Measurements from ENCODE around the gene TRPV3.

TRPV3 gene

DNA sequence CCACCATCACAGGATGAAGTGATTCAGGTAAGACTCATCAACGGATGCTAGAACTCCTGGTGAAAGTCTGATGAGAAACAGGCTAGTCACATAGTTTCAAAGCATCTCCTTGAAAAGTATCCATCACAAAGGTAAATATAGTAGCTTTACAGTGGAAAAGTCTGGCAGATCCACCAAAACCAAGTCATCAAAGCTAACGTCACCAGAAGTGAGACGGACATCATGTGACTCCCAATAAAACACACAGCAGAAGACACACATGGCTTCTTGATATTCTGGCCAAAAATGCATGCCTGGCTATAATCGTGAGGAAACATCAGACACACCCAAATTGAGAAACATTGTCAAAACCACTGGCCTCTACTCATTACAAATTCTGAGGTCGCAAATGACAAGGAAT, 17.9 kb upstream of the TRPV3 start:
- no peak overlapping the region for H3K4me3 ChIP-seq (replicated peaks; ENCODE audit: low read depth, low read length)
- TF ChIP-seq, protein P1, sequence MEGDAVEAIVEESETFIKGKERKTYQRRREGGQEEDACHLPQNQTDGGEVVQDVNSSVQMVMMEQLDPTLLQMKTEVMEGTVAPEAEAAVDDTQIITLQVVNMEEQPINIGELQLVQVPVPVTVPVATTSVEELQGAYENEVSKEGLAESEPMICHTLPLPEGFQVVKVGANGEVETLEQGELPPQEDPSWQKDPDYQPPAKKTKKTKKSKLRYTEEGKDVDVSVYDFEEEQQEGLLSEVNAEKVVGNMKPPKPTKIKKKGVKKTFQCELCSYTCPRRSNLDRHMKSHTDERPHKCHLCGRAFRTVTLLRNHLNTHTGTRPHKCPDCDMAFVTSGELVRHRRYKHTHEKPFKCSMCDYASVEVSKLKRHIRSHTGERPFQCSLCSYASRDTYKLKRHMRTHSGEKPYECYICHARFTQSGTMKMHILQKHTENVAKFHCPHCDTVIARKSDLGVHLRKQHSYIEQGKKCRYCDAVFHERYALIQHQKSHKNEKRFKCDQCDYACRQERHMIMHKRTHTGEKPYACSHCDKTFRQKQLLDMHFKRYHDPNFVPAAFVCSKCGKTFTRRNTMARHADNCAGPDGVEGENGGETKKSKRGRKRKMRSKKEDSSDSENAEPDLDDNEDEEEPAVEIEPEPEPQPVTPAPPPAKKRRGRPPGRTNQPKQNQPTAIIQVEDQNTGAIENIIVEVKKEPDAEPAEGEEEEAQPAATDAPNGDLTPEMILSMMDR (IDR thresholded peaks at IDR 0.05; ENCODE audit: low read length, missing control alignments): no peak
- DNase-seq (ENCODE audit: low read depth): peak; percentile 29

DNA sequence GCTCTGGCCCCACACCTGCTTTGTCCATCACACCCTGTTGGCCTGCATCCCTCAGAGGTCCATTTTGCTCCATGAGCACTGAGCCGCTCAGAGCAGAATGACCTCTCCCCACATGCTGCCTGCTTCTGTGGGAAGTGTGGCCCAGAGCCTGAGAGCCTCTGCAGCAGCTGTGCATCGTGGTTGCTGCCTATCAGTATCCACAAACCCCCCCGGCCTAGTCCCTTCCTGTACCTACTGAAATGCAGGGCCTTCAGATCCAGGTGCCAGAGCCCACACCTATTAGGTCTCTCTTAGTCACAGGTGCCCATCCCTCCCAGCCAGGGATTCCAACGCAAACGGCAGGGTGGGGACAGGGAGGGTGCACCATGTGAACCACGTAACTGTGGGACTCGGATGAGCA, 16.6 kb upstream of the TRPV3 start:
- TF ChIP-seq, protein P1 (IDR thresholded peaks at IDR 0.05; ENCODE audit: low read length, missing control alignments): no peak
- DNase-seq (ENCODE audit: low read depth): no peak
- H3K4me3 ChIP-seq (replicated peaks; ENCODE audit: low read depth, low read length): no peak overlapping the region

DNA sequence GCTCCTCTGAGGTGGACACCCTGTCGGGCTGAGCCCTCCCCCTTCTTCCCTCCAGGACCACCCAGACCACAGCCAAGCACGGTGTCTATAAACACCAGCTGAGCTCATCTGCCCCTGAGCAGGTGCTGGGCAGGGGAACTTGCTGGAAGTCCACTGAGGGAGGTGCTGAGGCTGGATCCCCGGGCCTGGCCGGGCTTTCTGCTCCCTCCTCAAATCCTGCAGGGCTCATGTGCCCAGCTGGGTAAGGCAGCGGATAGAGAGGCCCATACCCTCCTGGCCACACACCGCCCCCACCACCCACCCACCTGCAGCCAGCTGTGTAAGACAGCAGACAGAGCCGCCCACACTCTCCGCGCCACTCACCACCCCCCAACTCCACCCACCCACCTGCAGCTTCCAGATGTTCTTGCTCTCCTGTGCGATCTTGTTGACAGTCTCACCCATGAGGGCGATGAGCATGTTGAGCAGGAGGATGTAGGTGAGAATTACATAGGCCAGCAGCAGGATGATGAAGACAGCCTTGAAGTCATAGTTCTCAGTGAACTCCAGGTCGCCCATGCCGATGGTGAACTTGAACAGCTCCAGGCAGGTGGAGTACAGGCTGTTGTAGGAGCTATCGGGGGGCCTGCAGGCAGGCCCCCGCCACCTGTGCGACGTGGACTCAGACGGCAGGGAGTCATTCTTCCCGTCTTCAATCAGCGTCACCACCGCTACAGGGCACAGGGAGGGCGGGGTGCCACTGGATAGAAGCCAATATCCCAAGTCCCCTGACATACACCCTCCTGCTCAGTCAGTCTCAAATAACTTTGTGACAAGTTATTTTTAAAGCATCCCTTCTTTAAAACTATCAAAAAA, 15.9 kb upstream of the TRPV3 start:
- TF ChIP-seq, protein P1 (IDR thresholded peaks at IDR 0.05; ENCODE audit: low read length, missing control alignments): no peak
- H3K4me3 ChIP-seq (replicated peaks; ENCODE audit: low read depth, low read length): no peak overlapping the region
- no peak for DNase-seq (ENCODE audit: low read depth)

DNA sequence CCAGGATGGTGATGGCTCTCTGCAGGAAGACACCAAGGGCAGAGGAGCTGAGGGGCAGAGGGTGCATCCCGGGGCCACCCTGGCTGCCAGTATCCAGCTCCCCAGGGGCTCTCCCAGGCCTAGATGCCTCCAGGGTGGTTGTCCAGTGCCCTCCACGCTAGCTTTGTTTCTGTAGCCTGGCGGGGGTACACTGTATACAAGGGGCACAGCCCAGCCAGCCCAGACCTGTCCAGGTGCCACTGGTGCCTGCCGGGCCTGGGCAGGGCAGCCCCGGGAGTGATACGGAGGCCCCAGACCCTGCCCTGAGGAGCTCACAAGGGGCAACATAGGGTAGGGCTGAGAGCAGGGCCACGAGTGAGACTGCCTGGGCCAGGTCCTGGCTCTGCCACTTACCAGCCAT, 14.6 kb upstream of the TRPV3 start:
- TF ChIP-seq, protein P1 (IDR thresholded peaks at IDR 0.05; ENCODE audit: low read length, missing control alignments): no peak
- no peak for DNase-seq (ENCODE audit: low read depth)
- no peak overlapping the region for H3K4me3 ChIP-seq (replicated peaks; ENCODE audit: low read depth, low read length)

DNA sequence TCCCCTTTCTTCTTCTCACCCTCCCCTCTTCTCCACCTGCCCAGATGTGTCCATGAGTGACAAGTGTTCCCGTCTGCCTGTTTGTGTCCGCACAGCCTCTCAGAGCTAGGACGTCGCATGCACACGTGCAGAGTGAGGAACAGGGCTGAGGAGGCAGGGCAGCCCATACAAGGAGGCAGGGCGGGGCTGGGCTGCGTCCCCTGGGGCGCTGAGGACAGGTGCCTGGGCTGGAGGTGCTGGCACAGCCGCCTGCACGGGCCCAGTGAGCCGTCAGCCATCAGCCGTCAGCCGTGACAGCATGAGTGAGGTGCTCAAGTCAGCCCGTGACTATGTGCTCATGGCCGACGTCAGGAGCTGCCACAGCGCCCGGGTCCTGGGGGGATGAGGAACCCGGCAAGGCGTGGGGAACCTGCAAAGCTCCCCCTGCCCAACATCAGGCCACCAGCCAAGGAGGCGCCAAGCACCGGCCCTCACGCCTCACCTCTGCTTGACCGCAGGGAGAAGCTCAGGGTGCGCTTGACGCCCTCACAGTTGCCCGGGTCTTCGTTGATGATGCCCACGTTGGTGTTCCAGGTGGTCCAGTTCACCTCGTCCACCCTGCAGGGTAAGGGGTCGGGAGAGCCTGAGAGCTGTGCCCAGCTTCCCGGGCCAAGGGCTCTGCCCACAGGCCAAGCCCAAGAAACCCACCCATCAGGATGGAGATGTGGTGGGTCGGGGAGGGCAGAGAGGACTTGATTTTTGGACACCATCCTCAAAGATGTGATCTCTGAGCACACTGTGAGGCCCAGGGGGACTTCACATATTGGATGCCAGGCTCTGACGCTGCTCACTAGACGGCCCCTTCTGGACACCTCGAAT, 13.7 kb upstream of the TRPV3 start:
- no peak for DNase-seq (ENCODE audit: low read depth)
- TF ChIP-seq, protein P1 (IDR thresholded peaks at IDR 0.05; ENCODE audit: low read length, missing control alignments): no peak
- no peak overlapping the region for H3K4me3 ChIP-seq (replicated peaks; ENCODE audit: low read depth, low read length)

DNA sequence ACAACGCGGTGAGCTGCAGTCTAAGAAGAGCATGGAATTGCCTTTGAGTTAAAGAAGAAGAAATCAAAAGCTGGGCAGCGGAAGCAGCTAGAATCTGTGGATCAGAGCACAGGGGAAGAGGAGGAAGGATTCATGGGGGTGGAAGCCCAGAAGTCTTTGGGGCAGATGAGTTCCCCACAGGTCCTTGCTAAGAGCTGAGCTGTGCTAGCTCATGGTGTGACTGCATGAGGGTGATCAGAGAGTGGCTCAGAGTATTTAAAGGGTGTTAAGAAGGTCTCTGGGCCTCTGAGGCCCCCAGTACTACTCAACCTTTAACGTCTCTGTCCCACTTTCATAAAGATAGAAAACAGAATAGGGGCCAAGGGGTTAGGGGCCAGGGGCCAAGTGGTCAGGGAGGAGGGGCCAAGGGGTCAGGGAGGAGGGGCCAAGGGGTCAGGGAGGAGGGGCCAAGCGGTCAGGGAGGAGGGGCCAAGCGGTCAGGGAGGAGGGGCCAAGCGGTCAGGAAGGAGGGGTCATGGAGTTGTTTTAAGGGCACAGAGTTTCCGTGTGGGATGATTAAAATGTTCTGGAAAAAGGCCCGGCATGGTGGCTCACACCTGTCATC, 12.0 kb upstream of the TRPV3 start:
- TF ChIP-seq, protein P1 (IDR thresholded peaks at IDR 0.05; ENCODE audit: low read length, missing control alignments): no peak
- no peak overlapping the region for H3K4me3 ChIP-seq (replicated peaks; ENCODE audit: low read depth, low read length)
- no peak for DNase-seq (ENCODE audit: low read depth)
